Measurements from ENCODE around the gene ZBTB34.

The ZBTB34 gene

DNA sequence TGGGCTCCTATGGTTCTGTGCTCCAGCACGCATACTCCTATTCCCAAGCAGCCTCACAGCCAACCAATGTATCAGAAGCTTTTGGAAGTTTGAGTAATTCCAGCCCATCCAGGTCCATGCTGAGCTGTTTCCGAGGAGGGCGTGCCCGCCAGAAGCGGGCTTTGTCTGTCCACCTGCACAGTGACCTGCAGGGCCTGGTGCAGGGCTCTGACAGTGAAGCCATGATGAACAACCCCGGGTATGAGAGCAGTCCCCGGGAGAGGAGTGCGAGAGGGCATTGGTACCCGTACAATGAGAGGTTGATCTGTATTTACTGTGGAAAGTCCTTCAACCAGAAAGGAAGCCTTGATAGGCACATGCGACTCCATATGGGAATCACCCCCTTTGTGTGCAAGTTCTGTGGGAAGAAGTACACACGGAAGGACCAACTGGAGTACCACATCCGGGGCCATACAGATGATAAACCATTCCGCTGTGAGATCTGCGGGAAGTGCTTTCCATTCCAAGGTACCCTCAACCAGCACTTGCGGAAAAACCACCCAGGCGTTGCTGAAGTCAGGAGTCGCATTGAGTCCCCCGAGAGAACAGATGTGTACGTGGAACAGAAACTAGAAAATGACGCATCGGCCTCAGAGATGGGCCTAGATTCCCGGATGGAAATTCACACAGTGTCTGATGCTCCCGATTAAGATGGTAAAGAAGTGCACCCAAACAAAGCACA lies 19.9 kb downstream of the ZBTB34 start:
- no peak for DNase-seq

- DNase-seq = no peak
Observed at GRCh38 chr9:126880947-126881332, 20.5 kb downstream of the ZBTB34 start.

- no peak for DNase-seq
Observed at GRCh38 chr9:126882746-126883145, 22.3 kb downstream of the ZBTB34 start.

GRCh38 chr9:126883636-126884035 lies 23.2 kb downstream of the ZBTB34 start:
- DNase-seq = no peak

DNA sequence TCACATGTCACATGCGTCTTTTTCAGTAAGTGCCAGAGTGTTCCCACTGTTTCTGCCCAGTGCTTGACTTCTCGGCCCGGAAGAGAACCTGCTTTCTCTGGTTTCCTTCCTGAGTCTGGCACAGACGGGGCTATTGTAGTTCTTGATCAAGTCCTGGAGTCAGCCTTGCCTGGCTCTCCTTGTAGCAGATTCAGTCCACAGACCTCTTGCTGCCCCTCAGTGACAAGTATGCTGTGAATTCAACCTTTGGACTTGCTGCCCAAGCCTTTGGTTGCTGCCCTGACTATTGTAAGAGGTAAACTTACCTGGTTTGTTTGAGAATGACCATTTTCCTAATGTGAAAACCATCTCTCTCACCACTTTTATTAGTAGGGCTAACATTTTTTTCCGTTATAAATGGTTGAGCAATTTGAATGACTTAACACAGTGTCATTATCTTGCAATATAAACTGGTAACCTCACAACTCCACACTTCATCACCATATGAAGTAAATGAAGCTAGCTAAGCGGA lies 24.7 kb downstream of the ZBTB34 start:
- DNase-seq = no peak

DNA sequence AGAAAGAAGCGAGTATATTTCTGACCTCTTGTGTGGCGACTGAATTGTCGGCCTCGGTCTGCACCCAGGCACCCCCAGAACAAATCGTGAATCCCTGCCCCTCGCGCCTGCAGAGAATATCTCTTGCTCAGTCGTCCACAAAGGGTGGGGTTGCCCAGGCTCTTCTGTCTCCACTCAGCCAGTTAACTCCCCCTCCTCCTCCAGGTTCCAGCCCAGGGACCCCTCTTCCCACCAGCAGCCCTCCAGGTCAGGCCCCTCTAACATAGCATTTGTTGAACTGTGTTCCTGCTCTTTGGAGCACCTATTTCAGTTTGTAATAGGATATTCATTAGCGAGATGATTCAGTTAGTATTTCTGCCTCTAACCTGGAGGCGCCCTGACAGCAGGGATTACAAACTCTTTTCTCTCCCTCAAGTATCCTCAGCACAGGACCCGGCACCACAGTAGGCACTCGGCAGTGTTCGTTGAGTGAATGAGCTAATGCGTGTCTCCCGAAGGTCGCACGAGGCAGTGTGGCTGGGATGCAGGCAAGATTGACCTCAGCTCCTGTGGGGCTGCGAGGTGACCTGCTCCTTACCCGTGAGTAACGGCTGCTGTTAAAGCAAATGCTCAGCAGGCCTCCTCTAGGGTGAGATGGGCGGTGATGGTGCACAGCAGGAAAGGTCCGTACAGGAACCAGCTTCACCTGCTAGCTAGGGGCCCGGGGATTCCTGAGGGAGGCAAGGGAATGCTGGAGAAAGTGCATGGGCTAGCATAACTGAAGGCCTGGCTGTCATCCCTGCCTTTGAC lies 25.8 kb downstream of the ZBTB34 start:
- DNase-seq = no peak

GRCh38 chr9:126886897-126887296 lies 26.5 kb downstream of the ZBTB34 start:
- DNase-seq = no peak

GRCh38 chr9:126891676-126892075 lies 31.2 kb downstream of the ZBTB34 start:
- DNase-seq = no peak

DNA sequence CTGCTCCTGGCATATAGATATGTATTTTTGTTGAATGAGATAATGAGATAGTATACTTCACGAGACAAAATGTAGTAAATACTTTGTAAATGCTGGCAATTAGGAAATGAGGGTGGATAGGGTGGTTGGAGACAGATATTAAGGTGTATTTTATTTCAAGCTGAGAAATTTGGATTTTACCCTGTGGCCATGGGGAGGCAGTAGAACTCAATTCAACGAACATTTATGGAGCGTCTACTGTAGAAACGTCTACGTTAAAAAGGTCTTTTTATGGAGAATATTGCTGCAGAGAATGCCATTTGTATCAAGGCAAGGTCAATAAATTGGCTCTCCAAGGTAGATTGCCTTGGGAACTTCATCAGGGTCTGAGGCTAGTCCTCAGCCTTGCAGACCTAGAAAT lies 32.6 kb downstream of the ZBTB34 start:
- no peak for DNase-seq

GRCh38 chr9:126894052-126894603 lies 33.7 kb downstream of the ZBTB34 start:
- no peak for DNase-seq

- no peak for DNase-seq
Observed at GRCh38 chr9:126902210-126902609, 41.8 kb downstream of the ZBTB34 start.

DNA sequence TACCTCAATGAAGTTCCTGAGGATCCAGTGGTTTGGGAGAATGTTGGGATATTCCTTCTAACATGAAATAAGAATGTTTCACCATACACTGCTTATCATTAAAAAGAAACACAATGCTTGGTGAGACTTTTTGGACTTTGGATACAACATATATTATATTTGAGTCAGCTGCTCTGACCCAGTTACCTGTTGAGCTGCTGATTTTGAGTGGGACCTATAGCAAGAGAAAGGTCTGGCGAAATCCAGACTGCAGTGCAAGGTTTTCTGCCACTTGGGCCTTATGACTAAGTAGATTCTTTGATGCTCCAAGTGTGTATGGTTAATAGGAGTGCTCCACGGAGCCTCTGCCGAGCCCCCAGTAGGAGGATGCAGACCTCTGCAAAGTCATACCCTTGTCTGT lies 44.1 kb downstream of the ZBTB34 start:
- no peak for DNase-seq

GRCh38 chr9:126906091-126906490 lies 45.7 kb downstream of the ZBTB34 start:
- no peak for DNase-seq

DNA sequence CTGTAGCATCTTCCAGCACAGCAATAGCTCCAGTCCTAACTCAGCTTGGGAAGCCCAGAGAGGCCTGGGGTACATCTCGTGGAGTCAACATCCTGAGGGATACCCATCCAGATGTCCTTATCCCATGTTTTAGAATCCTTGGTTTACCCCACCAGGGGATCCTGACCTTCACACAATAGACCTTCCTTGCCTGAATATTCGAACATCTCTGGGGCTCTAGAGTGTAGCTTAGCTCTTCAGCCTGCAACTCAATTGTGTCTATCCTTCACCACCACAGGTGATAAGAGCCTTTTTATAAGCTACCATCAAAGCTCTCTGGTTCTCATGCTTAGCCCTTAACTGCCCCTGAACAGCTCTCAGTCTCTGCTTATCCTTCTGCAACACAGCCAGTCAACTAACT lies 46.6 kb downstream of the ZBTB34 start:
- no peak for DNase-seq

- DNase-seq = peak; percentile 95
Observed at GRCh38 chr9:126914458-126915280, 54.2 kb downstream of the ZBTB34 start, which contains the start of gene RALGPS1. RALGPS1 (plus strand) TSS chr9:126914782; CDS start chr9:126962290, 47,508 bp downstream.

GRCh38 chr9:126915281-126915816 lies 54.9 kb downstream of the ZBTB34 start:
- DNase-seq = peak; percentile 90

DNA sequence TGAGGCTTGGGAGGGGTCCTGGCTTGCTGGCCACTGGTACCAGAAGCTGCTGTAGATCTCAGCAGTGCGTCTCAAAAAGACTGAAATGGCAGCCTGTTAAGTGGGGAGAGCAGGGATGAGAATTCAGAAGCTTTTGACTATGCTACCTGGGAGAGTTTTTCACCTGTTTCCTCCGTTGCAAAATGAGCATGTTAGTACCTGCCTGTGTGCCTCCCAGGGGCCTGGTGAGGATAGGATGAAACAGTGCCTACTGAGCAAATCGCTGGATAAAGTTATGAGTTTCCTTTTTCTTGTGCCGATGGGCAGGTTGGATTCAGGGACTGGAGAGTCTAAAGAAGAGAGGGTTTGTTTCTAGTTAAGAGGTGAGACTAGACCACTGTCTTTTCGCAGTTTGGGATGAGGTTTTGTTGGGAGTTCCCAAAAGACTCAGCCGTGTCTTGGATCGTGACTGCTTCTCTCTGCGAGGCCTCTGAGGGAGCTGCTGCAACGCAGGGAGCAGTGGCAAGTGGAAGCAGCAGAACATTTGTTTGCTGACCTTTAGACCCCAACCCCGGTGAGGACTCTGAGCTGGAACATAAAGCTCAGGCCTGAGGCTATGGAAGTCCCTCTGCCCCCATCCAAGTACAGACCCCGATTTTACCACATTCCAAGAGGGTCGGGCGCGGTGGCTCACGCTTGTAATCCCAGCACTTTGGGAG lies 55.6 kb downstream of the ZBTB34 start:
- no peak for DNase-seq

DNA sequence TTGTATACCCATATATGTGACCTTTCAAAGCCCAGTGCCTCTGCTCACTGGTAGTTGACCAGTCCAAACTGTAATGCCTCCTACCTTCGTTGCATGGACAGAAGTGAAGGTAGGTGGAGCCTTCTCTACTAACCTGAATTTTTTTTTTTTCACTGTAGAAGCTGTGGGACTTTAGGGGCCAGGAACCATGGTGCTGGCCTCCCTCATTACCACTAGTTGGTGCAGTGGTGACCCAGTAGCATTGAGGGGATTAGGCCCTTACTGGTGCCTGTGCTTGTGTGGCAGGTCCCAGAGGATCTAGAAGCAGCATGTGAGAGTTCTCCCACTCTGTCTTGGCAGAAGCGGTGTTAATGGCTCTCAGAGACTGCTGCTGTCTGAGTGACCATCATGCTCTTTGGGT lies 56.5 kb downstream of the ZBTB34 start:
- no peak for DNase-seq

- no peak for DNase-seq
Observed at GRCh38 chr9:126919193-126919592, 58.8 kb downstream of the ZBTB34 start.

DNA sequence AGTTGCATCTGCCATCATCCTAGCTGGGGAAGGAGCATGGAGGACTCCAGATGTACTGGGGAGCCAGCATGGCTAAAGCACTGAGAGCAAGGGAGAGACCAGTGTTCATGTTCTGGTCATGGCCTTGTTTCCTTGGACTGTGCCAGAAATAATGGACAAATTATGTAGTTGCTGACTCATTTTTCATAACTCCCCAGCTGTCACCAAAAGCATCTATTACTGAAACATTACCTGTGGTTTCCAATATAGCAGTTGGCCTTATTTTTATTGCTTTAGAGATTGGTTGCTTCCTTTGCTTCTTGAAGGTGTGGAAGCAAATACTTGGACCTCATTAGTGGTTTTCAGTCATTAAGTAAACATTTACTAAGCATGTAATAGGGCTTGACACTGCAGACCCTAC lies 65.4 kb downstream of the ZBTB34 start:
- no peak for DNase-seq

- no peak for DNase-seq
Observed at GRCh38 chr9:126926364-126926763, 65.9 kb downstream of the ZBTB34 start.

- peak; percentile 28 for DNase-seq
Observed at GRCh38 chr9:126927419-126927818, 67.0 kb downstream of the ZBTB34 start.

All from NCI-H1105 (cell line).